Measurements from ENCODE around the gene LRRC52. TPM values are rescaled to one million over a fixed set of nuclear protein-coding genes. Genes with fewer than 3 reads are reported as not detected.

The LRRC52 gene
- total RNA-seq, 2 donors from 2014 or later, result not detected

DNA sequence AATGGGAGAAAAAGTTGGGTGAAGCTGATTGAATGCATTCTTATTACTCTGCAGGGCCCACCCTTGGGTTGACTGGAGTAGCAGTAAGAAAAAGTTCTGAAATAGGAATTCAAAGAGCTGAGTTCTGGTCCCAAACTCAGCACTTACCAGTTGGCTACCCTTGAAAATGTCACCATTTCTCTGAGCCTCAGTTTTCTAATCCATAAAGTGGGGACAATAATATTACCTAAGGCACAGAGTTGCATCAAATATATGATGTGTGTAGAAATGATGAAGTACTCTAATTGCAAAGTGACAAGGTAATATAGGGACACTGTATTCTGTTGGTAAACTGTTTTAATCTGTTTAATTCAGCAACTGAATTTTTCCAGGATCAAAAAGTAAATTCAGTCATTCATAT, 1.2 kb downstream of the LRRC52 start:
- Histone ChIP-seq H3K4me1 (no peaks in the 10 kb centered on the region), H3K27me3 (no peaks in the 10 kb centered on the region), H3K27ac (no peak overlapping the region), H3K4me3 (no peak overlapping the region), H3K9ac (ENCODE audit: low read depth in 2 of 2, low read length in 2 of 2) (no peak overlapping the region), H3K9me3 (no peaks in the 10 kb centered on the region), H3K36me3 (no peaks in the 10 kb centered on the region)
- intact Hi-C loops (cut with DNase I), result no loop called here
- TF ChIP-seq, protein P1, sequence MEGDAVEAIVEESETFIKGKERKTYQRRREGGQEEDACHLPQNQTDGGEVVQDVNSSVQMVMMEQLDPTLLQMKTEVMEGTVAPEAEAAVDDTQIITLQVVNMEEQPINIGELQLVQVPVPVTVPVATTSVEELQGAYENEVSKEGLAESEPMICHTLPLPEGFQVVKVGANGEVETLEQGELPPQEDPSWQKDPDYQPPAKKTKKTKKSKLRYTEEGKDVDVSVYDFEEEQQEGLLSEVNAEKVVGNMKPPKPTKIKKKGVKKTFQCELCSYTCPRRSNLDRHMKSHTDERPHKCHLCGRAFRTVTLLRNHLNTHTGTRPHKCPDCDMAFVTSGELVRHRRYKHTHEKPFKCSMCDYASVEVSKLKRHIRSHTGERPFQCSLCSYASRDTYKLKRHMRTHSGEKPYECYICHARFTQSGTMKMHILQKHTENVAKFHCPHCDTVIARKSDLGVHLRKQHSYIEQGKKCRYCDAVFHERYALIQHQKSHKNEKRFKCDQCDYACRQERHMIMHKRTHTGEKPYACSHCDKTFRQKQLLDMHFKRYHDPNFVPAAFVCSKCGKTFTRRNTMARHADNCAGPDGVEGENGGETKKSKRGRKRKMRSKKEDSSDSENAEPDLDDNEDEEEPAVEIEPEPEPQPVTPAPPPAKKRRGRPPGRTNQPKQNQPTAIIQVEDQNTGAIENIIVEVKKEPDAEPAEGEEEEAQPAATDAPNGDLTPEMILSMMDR (IDR thresholded peaks at IDR 0.05), result no peak
- no peak for DNase-seq

DNA sequence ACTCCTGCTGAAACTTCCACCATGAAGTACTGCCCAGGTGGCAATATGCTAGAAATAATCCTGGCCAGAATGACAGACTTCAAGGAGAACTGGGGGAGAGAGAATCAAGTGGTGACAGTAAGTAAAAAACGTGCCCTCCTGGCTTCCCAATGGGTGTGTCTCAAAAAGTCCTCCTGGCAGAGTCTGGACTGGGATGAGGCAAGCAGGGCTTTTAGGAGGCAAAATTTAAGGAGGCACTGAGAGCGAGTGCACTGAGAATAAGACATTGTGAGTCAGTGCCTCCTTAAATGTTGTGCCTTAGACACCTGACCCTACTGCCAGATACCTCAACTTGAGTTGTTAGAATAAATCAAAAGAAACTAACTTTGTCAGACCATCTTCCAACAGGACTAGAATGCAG, 2.2 kb downstream of the LRRC52 start:
- TF ChIP-seq, protein P1 (IDR thresholded peaks at IDR 0.05), result no peak
- Histone ChIP-seq H3K9ac (ENCODE audit: low read depth in 2 of 2, low read length in 2 of 2) (no peak overlapping the region), H3K4me1 (no peaks in the 10 kb centered on the region), H3K27ac (no peak overlapping the region), H3K27me3 (no peaks in the 10 kb centered on the region), H3K9me3 (no peaks in the 10 kb centered on the region), H3K36me3 (no peaks in the 10 kb centered on the region), H3K4me3 (no peak overlapping the region)
- intact Hi-C loops (cut with DNase I), result no loop called here
- no peak for DNase-seq

DNA sequence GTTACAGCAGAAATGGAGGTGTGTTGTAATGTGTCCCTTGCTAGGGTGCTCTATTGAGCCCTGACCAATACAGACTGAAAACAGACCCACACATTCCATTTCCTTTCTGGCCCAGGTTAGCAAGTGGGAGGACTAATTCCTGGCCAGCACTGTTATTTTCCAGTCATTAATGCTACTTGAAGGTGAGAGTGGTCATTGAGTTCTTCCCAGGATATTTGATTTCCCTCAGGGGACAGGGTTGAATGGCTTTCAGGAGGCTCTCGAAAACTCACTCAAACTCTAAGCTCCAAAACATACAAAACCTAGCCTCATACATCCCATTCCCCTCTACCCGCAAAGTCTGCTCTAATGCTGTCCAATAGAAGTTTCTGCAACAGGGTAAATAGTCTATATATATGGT, 6.2 kb downstream of the LRRC52 start:
- Histone ChIP-seq H3K9ac (ENCODE audit: low read depth in 2 of 2, low read length in 2 of 2) (no peak overlapping the region), H3K27ac (no peak overlapping the region), H3K9me3 (no peaks in the 10 kb centered on the region), H3K4me3 (no peak overlapping the region), H3K27me3 (no peaks in the 10 kb centered on the region), H3K36me3 (no peaks in the 10 kb centered on the region), H3K4me1 (no peaks in the 10 kb centered on the region)
- TF ChIP-seq, protein P1 (IDR thresholded peaks at IDR 0.05), result no peak
- DNase-seq, result no peak
- intact Hi-C loops (cut with DNase I), result no loop called here

DNA sequence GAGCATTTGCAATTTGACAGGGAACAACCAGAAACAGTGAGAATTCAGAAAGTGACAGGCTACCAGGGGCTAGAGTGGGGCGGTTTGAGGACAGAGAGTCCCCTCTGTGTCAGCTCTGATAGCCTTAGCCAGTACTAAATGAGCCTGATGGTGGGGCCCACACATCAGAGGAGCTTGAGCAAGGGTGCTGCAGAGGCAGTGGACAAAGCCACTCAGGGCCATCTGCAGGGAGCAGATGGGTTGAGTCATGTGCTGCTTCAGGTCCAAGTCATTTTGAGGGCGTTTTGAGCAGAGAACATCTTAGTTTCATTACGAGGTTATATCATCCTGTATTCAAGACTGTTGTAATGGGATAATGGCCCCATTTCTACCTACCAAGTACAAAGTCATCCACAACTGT, 7.7 kb downstream of the LRRC52 start:
- no peaks in the 10 kb centered on the region for H3K9me3 ChIP-seq
- no peak for DNase-seq
- TF ChIP-seq, protein P1 (IDR thresholded peaks at IDR 0.05), result no peak

DNA sequence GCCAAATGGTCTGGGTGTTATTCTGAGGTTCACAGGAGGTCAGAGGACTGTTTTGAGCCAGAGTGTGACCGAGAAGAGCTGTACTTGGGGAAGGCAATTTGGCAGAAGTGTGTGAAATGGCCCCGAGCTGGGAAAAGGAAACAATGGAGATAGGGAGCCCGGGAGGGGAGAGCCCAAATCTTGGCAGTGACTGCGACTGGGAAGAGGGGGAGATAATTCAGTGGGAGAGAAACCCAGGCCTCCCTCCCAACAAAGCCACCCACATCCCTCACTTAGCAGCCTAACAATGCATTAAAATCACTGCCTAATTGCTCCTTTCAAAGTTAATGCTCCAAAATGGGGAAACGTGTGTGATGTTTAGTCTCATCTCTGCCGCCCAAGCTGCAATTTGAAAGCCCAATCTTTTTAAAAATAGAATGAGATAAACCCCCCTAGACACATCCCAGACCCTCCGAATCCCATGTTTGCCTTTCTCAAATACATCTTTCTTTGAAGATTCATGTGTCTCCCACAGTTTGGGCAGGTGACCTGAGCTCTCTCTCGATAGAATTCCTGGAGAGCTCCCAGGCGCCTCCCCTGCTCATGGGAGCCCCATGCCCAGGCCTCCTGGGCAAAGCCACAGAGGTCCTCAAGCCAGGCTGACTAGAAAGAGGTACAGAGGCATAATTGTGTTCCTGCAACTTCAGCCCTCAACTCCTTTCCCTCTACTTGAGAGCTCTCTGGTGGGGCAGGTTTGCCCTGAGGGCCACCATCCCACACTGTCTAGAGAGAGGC, 17.3 kb downstream of the LRRC52 start:
- H3K9ac ChIP-seq (ENCODE audit: low read depth in 2 of 2, low read length in 2 of 2), result no peak overlapping the region
- no peak overlapping the region for H3K27ac ChIP-seq
- H3K27me3 ChIP-seq, result no peaks in the 10 kb centered on the region
- TF ChIP-seq, protein P1 (IDR thresholded peaks at IDR 0.05), result no peak
- no peaks in the 10 kb centered on the region for H3K36me3 ChIP-seq
- no peak overlapping the region for H3K4me3 ChIP-seq
- no peaks in the 10 kb centered on the region for H3K9me3 ChIP-seq
- no peaks in the 10 kb centered on the region for H3K4me1 ChIP-seq
- intact Hi-C loops (cut with DNase I), result no loop called here
- DNase-seq, result no peak

More for the DNA sequence above, 7.7 kb downstream of the LRRC52 start:
- no peaks in the 10 kb centered on the region for H3K4me1 ChIP-seq
- H3K9ac ChIP-seq (ENCODE audit: low read depth in 2 of 2, low read length in 2 of 2), result no peak overlapping the region
- H3K36me3 ChIP-seq, result no peaks in the 10 kb centered on the region
- H3K27ac ChIP-seq, result no peak overlapping the region
- no peak overlapping the region for H3K4me3 ChIP-seq
- intact Hi-C loops (cut with DNase I), result no loop called here
- no peaks in the 10 kb centered on the region for H3K27me3 ChIP-seq
